ENCODE data around the gene RERE.

RERE gene

GRCh38 chr1:8349473-8349865, 468.0 kb downstream of the RERE start:
- no peak for DNase-seq (ENCODE audit: low spot score)

GRCh38 chr1:8348777-8349472, 468.5 kb downstream of the RERE start:
- peak; percentile 84 for DNase-seq (ENCODE audit: low spot score)

- DNase-seq (ENCODE audit: low spot score), result no peak
These were observed 469.2 kb downstream of the RERE start for GRCh38 chr1:8348047-8348776.

- no peak for DNase-seq (ENCODE audit: low spot score)
These were observed 469.8 kb downstream of the RERE start for GRCh38 chr1:8347635-8348034.

GRCh38 chr1:8345621-8346415, 471.6 kb downstream of the RERE start:
- DNase-seq (ENCODE audit: low spot score), result peak; percentile 62

GRCh38 chr1:8344893-8345507, 472.4 kb downstream of the RERE start:
- DNase-seq (ENCODE audit: low spot score), result no peak

GRCh38 chr1:8343464-8344001, 473.9 kb downstream of the RERE start:
- peak; percentile 60 for DNase-seq (ENCODE audit: low spot score)

- no peak for DNase-seq (ENCODE audit: low spot score)
These were observed 474.4 kb downstream of the RERE start for GRCh38 chr1:8343044-8343443.

- DNase-seq (ENCODE audit: low spot score), result no peak
These were observed 475.1 kb downstream of the RERE start for GRCh38 chr1:8342325-8342724.

GRCh38 chr1:8340448-8340847, 477.0 kb downstream of the RERE start:
- DNase-seq (ENCODE audit: low spot score), result no peak

- no peak for DNase-seq (ENCODE audit: low spot score)
These were observed 478.2 kb downstream of the RERE start for GRCh38 chr1:8339203-8339600.

- no peak for DNase-seq (ENCODE audit: low spot score)
These were observed 478.8 kb downstream of the RERE start for GRCh38 chr1:8338526-8339202.

- DNase-seq (ENCODE audit: low spot score), result no peak
These were observed 479.5 kb downstream of the RERE start for GRCh38 chr1:8337776-8338525.

GRCh38 chr1:8335246-8335645, 482.2 kb downstream of the RERE start:
- peak; percentile 49 for DNase-seq (ENCODE audit: low spot score)

- no peak for DNase-seq (ENCODE audit: low spot score)
These were observed 483.2 kb downstream of the RERE start for GRCh38 chr1:8334106-8334851.

GRCh38 chr1:8333246-8333987, 484.0 kb downstream of the RERE start:
- DNase-seq (ENCODE audit: low spot score), result no peak

GRCh38 chr1:8332806-8333205, 484.6 kb downstream of the RERE start:
- DNase-seq (ENCODE audit: low spot score), result no peak

GRCh38 chr1:8330271-8331125, 486.9 kb downstream of the RERE start:
- no peak for DNase-seq (ENCODE audit: low spot score)

All from left forelimb (tissue), 1 donor.